ENCODE measurements around the gene OR51B2. TPM values are rescaled to one million over a fixed set of nuclear protein-coding genes. Genes with fewer than 3 reads are reported as not detected.
"Not testable (repeated sequence)": the region's sequence is repeated elsewhere in the genome, so short reads cannot be mapped to it uniquely, and the experiment has no call there.

Gene OR51B2
- total RNA-seq, 2 donors from 2014 or later, result not detected

- no peak for TF ChIP-seq CTCF (IDR thresholded peaks at IDR 0.05)
- Histone ChIP-seq H3K9me3 (no peaks in the 10 kb centered on the region), H3K9ac (ENCODE audit: low read depth in 2 of 2, low read length in 2 of 2) (no peak overlapping the region), H3K27ac (no peak overlapping the region), H3K36me3 (no peaks in the 10 kb centered on the region), H3K4me3 (no peak overlapping the region), H3K27me3 (no peaks in the 10 kb centered on the region), H3K4me1 (no peaks in the 10 kb centered on the region)
- intact Hi-C loops (cut with DNase I), result no loop called here
- DNase-seq, result no peak
These were observed 12.2 kb upstream of the OR51B2 start for GRCh38 chr11:5336331-5336730.

GRCh38 chr11:5335170-5335569 lies 11.1 kb upstream of the OR51B2 start:
- H3K27me3 ChIP-seq, result no peaks in the 10 kb centered on the region
- intact Hi-C loops (cut with DNase I), result no loop called here
- H3K4me3 ChIP-seq, result no peak overlapping the region
- H3K4me1 ChIP-seq, result no peaks in the 10 kb centered on the region
- no peak overlapping the region for H3K27ac ChIP-seq
- DNase-seq, result no peak
- no peaks in the 10 kb centered on the region for H3K36me3 ChIP-seq
- no peak overlapping the region for H3K9ac ChIP-seq (ENCODE audit: low read depth in 2 of 2, low read length in 2 of 2)
- H3K9me3 ChIP-seq, result no peaks in the 10 kb centered on the region
- no peak for TF ChIP-seq CTCF (IDR thresholded peaks at IDR 0.05)

GRCh38 chr11:5317292-5317691 lies 6.8 kb downstream of the OR51B2 start:
- no peak overlapping the region for H3K4me3 ChIP-seq
- no peak overlapping the region for H3K9ac ChIP-seq (ENCODE audit: low read depth in 2 of 2, low read length in 2 of 2)
- H3K9me3 ChIP-seq, result no peaks in the 10 kb centered on the region
- DNase-seq, result no peak
- no peak overlapping the region for H3K27ac ChIP-seq
- no peaks in the 10 kb centered on the region for H3K36me3 ChIP-seq
- intact Hi-C loops (cut with DNase I), result no loop called here
- H3K27me3 ChIP-seq, result no peaks in the 10 kb centered on the region
- no peak for TF ChIP-seq CTCF (IDR thresholded peaks at IDR 0.05)
- H3K4me1 ChIP-seq, result no peaks in the 10 kb centered on the region

- H3K4me3 ChIP-seq; H3K4me1 ChIP-seq; DNase-seq; H3K27ac ChIP-seq; intact Hi-C loops (cut with DNase I); H3K9me3 ChIP-seq; H3K27me3 ChIP-seq; H3K9ac ChIP-seq (ENCODE audit: low read depth in 2 of 2, low read length in 2 of 2); H3K36me3 ChIP-seq: not testable (repeated sequence)
These were observed 10.6 kb downstream of the OR51B2 start for GRCh38 chr11:5313326-5314023.

- Histone ChIP-seq H3K27ac (no peak overlapping the region), H3K36me3 (no peaks in the 10 kb centered on the region), H3K4me1 (no peaks in the 10 kb centered on the region), H3K9ac (ENCODE audit: low read depth in 2 of 2, low read length in 2 of 2) (no peak overlapping the region), H3K27me3 (no peaks in the 10 kb centered on the region), H3K9me3 (no peaks in the 10 kb centered on the region), H3K4me3 (no peak overlapping the region)
- DNase-seq, result no peak
- no peak for TF ChIP-seq CTCF (IDR thresholded peaks at IDR 0.05)
- intact Hi-C loops (cut with DNase I), result no loop called here
These were observed 13.7 kb downstream of the OR51B2 start for GRCh38 chr11:5310423-5310822.

- H3K4me3 ChIP-seq, result no peak overlapping the region
- no peaks in the 10 kb centered on the region for H3K9me3 ChIP-seq
- H3K4me1 ChIP-seq, result no peaks in the 10 kb centered on the region
- intact Hi-C loops (cut with DNase I), result no loop called here
- no peaks in the 10 kb centered on the region for H3K27me3 ChIP-seq
- no peak overlapping the region for H3K27ac ChIP-seq
- no peaks in the 10 kb centered on the region for H3K36me3 ChIP-seq
- DNase-seq, result no peak
- no peak for TF ChIP-seq CTCF (IDR thresholded peaks at IDR 0.05)
- H3K9ac ChIP-seq (ENCODE audit: low read depth in 2 of 2, low read length in 2 of 2), result no peak overlapping the region
These were observed 16.7 kb downstream of the OR51B2 start for GRCh38 chr11:5307256-5308019.
